GM12801 (cell line): ENCODE measurements around the gene ITGAE.

ENCODE experiments used
- CTCF ChIP-seq: IDR thresholded peaks from one replicate; pipeline ENCODE4 v1.5.1; 2011; ENCODE audit warnings: control low read depth; ENCODE audit not compliant: insufficient read length; ENCODE audit errors: extremely low read depth

ITGAE gene

GRCh38 chr17:3804503-3804931, 3.5 kb upstream of the ITGAE start:
- TF ChIP-seq CTCF: no peak

GRCh38 chr17:3803308-3803640, 2.3 kb upstream of the ITGAE start:
- TF ChIP-seq CTCF: no peak

- no peak for TF ChIP-seq CTCF
Measured at GRCh38 chr17:3802461-3803307, 1.7 kb upstream of the ITGAE start.

- TF ChIP-seq CTCF: no peak
Measured at GRCh38 chr17:3801792-3802191, 804 bp upstream of the ITGAE start.

GRCh38 chr17:3801347-3801746, 359 bp upstream of the ITGAE start:
- TF ChIP-seq CTCF: no peak

- no peak for TF ChIP-seq CTCF
Measured at GRCh38 chr17:3799181-3799945, 1.6 kb downstream of the ITGAE start.

GRCh38 chr17:3798273-3799180, 2.5 kb downstream of the ITGAE start:
- TF ChIP-seq CTCF: no peak
